Type B pancreatic cell (in vitro differentiated cells): Measurements from ENCODE around the gene RSPH1. TPM values are rescaled to one million over a fixed set of nuclear protein-coding genes. Genes with fewer than 3 reads are reported as not detected.

Source experiments
- DNase-seq: peaks from one replicate; pipeline ENCODE4 v3.0.0; 2021; ENCODE audit warnings: mixed read lengths; ENCODE audit not compliant: unreplicated experiment; ENCODE audit errors: extremely low spot score
- H3K27ac Mint-ChIP-seq: 2 replicates; pipeline ENCODE4 v1.8.0; 2021; ENCODE audit warnings: mild to moderate bottlenecking, mixed read lengths
- H3K27me3 Mint-ChIP-seq: 2 replicates; pipeline ENCODE4 v1.8.0; 2021; ENCODE audit warnings: mixed read lengths
- H3K36me3 Mint-ChIP-seq: 2 replicates; pipeline ENCODE4 v1.8.0; 2021; ENCODE audit warnings: mixed read lengths
- H3K4me1 Mint-ChIP-seq: one replicate; pipeline ENCODE4 v1.8.0; 2021; ENCODE audit warnings: mixed read lengths; ENCODE audit not compliant: unreplicated experiment
- H3K4me3 Mint-ChIP-seq: 2 replicates; pipeline ENCODE4 v1.8.0; 2021; ENCODE audit warnings: mild to moderate bottlenecking, mixed read lengths
- H3K9me3 Mint-ChIP-seq: 2 replicates; pipeline ENCODE4 v1.8.0; 2021; ENCODE audit warnings: mixed read lengths
- total RNA-seq: library from RNA; stranded (reverse); gene quantifications from 2 replicates; pipeline ENCODE4 v1.2.1, GENCODE V29; 2021; ENCODE audit warnings: low replicate concordance
- TF ChIP-seq, protein P1 (sequence below): fragments of 200-600 bp; sonication (generic); conservative IDR thresholded peaks from 2 replicates; pipeline ENCODE4 v1.5.0; 2021; ENCODE audit warnings: antibody characterized with exemption, mild to moderate bottlenecking

RSPH1 gene
- total RNA-seq, 1 donor from 2014 or later: 5.2 TPM

DNA sequence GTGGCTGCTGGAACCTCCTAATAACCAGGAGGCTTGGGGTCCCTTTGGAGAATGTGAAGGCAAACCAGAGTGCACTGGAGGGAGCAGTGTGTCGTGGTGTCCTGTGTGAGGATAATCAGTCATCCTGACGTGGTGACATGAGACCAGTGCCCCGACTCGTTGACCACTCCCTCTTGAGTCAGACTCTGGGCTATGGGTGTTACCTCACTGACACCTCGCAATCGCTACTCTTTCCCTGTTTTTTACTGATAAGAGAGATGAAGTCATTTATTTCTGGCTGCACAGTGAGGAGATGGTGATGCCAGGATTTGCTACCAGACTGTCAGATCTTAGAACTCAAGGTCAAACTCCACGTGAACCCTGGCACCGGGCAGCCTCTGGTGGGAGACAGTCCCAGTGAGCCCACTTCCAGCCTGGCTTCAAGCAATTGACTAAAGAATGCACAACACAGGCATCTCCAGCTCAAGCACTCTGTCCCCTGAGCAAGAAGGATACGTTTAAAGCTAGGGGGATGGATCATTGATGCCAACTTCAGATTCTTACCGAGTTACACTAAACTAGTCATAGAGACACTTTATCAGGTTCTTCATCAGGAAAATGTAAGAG is 62.0 kb downstream of the RSPH1 start:
- Mint-ChIP-seq H3K27ac (no peak overlapping the region), H3K4me1 (no peaks in the 10 kb centered on the region)
- no peak for DNase-seq

DNA sequence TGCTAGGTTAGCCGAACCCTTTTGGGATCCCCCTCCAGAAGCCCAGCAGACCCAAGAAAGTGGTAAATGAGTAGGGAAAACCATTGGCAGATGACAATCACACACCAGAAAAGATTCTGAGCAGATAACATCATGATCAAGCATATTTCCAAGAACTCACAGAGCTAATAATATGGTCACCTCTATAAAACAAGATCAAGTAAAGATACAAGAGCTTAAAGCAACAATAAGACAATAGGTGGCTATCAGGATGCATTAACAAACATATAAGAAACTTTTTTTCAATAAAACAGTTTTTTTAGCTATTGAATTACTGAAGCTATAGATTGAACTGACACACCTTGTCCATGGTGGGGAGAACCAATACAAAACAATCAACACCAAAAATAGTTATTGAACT is 63.3 kb downstream of the RSPH1 start:
- Mint-ChIP-seq H3K36me3 (no peaks in the 10 kb centered on the region), H3K27me3 (peaks cover 28% of the 10 kb centered on the region), H3K4me3 (no peak overlapping the region), H3K4me1 (no peaks in the 10 kb centered on the region), H3K9me3 (peaks cover 7% of the 10 kb centered on the region), H3K27ac (no peak overlapping the region)
- no peak for DNase-seq
- TF ChIP-seq, protein P1, sequence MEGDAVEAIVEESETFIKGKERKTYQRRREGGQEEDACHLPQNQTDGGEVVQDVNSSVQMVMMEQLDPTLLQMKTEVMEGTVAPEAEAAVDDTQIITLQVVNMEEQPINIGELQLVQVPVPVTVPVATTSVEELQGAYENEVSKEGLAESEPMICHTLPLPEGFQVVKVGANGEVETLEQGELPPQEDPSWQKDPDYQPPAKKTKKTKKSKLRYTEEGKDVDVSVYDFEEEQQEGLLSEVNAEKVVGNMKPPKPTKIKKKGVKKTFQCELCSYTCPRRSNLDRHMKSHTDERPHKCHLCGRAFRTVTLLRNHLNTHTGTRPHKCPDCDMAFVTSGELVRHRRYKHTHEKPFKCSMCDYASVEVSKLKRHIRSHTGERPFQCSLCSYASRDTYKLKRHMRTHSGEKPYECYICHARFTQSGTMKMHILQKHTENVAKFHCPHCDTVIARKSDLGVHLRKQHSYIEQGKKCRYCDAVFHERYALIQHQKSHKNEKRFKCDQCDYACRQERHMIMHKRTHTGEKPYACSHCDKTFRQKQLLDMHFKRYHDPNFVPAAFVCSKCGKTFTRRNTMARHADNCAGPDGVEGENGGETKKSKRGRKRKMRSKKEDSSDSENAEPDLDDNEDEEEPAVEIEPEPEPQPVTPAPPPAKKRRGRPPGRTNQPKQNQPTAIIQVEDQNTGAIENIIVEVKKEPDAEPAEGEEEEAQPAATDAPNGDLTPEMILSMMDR: no peak

More for the DNA sequence above, 62.0 kb downstream of the RSPH1 start:
- Mint-ChIP-seq H3K36me3 (no peaks in the 10 kb centered on the region), H3K4me3 (no peak overlapping the region), H3K9me3 (peaks cover 7% of the 10 kb centered on the region), H3K27me3 (peaks cover 25% of the 10 kb centered on the region)
- TF ChIP-seq, protein P1: no peak

DNA sequence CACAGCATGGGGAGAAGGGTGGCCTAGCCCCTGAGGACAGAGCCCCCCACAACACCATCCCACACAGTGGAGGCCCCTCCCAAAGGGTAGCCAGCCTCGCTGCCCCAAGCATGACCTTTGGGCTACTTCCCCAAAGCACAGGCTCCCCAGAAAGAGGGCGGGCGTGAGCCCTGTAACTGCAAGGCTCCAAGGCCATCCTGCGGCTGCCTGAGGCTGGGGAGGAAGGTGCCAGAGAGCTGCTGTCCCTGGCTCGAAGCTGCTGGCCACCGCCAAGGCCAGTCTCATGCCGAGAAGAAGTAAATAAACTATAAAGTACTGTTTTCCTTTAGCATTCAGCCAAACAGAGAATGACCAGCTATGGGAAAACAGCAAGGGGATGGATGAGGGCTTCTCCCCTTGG is 64.8 kb downstream of the RSPH1 start:
- Mint-ChIP-seq H3K9me3 (peaks cover 7% of the 10 kb centered on the region), H3K4me3 (no peak overlapping the region), H3K27me3 (peaks cover 32% of the 10 kb centered on the region), H3K27ac (no peak overlapping the region), H3K4me1 (no peaks in the 10 kb centered on the region), H3K36me3 (no peaks in the 10 kb centered on the region)
- no peak for DNase-seq
- TF ChIP-seq, protein P1: no peak

DNA sequence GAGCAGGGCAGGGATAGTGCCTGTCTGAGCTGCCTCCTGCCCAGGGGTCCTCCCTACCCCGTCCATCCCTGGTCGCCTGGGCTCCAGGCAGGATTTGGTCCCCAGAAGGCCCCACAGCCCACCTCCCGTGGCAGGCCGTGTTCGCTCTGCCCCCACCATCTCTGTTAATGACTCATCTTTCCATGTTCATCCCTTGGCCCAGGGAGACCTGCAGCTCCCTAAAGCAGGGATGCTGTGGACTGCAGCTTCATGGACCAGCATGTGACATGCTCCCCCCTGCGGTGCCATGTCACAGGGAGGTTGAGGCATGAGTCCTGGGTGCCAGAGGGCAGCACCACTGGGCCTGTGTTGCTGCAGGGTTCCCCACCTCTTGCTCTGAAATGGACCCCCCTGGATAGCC is 65.5 kb downstream of the RSPH1 start:
- Mint-ChIP-seq H3K9me3 (peaks cover 7% of the 10 kb centered on the region), H3K4me3 (no peak overlapping the region), H3K36me3 (no peaks in the 10 kb centered on the region), H3K27me3 (peaks cover 36% of the 10 kb centered on the region), H3K4me1 (no peaks in the 10 kb centered on the region), H3K27ac (no peak overlapping the region)
- TF ChIP-seq, protein P1: no peak
- DNase-seq: no peak

DNA sequence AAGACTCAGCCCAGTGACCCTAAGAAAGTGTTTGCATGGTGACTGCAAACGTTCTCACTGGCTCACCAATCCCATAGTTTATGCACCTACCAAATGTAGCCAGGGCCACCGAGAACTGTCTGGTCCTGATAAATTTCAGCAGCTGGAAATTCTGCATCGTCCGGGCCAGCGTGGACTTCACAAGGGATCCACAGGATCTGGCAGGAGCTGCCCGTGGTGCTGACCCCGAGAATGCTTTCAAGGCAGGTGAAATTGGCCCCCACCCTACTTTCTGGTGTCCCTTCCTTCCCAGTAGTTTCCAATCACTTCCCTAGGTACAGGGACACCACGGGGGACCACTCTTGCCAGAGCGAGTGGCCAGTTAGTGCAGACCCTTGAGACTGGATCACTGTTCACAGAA is 66.2 kb downstream of the RSPH1 start:
- Mint-ChIP-seq H3K9me3 (peaks cover 7% of the 10 kb centered on the region), H3K4me3 (no peak overlapping the region), H3K36me3 (no peaks in the 10 kb centered on the region), H3K27me3 (peaks cover 35% of the 10 kb centered on the region), H3K4me1 (no peaks in the 10 kb centered on the region), H3K27ac (no peak overlapping the region)
- TF ChIP-seq, protein P1: no peak
- no peak for DNase-seq

DNA sequence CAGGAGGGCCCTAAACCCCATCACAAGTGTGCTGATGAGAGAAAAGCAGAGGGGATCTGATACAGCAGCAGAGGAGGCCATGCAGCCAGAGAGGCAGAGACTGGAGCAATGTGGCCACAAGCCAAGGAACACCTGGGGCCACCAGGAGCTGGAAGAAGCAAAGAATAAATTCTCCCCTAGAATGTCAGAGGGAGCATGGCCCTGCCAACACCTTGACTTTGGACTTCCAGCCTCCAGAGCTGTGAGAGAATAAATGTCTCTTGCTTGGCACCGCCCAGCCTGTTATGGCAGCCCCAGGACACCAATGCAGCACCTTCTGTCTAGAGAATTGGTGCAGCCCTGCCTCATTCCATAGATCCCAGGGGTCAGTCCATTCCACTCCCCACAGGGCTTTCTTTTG is 67.0 kb downstream of the RSPH1 start:
- no peak overlapping the region for H3K27ac Mint-ChIP-seq
- no peak for DNase-seq
- peaks cover 7% of the 10 kb centered on the region for H3K9me3 Mint-ChIP-seq
- peaks cover 35% of the 10 kb centered on the region for H3K27me3 Mint-ChIP-seq
- no peak overlapping the region for H3K4me3 Mint-ChIP-seq
- TF ChIP-seq, protein P1: no peak
- no peaks in the 10 kb centered on the region for H3K4me1 Mint-ChIP-seq
- H3K36me3 Mint-ChIP-seq: no peaks in the 10 kb centered on the region
